GM19043 (cell line): Measurements from ENCODE around the gene CUL9.

Experiments
- ATAC-seq: cut with Tn5 transposase; IDR thresholded peaks from one replicate; pipeline ENCODE4 v1.9.1; 2021; ENCODE audit warnings: low read depth; ENCODE audit not compliant: unreplicated experiment

CUL9 gene

DNA sequence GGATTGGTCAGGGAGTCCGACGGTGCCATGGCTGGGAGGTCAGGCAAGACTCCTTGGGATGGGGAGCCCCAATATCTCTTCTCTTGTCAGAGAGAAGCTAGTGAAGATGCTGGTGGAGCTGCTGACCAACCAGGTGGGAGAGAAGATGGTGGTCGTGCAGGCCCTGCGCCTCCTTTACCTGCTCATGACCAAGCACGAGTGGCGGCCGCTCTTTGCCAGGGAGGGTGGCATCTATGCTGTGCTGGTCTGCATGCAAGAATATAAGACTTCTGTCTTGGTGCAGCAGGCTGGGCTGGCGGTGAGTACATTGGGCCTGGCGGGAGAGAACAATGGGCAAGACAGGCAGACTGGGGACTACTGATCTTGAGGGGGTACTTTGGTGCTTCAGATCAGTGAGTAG lies 10.9 kb downstream of the CUL9 start:
- no peak for ATAC-seq

DNA sequence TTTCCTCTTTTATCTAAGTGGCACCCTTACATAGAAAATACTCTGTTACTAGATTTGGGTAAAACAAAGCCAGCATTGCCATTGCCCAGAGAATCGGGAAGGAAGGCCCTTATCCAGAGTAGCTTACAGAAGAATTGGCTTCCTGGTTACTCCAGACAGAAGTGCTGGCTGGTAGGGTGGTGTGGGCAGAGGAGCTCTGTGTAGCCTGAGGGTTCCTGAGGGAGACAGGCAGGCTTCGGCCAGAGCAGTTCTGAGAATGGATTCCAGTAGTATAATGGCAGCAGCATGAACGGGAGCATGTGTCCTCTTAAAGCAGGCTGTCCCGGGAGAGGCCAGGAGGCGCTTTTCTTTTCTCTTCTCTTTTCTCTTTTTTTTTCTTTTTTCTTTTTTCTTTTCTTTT lies 11.9 kb downstream of the CUL9 start:
- no peak for ATAC-seq

DNA sequence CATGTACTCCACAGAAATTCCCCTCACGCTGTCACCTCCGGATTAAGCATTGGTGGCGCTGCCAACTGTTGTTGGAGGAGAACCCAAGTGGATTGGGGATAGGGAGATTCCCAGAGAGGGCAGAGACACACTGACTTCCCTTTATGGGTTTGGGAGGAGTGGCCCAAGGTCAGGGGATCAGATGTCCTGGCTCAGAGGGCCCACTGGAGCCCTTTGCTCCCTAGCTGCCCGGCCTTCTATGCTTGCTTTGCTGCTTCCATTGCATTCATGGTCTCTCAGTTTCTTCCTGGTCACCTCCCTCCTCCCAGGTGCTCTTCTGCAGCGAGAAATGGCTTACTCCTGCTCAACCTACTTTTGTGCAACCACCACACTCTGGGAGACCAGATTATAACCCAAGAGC lies 14.3 kb downstream of the CUL9 start:
- ATAC-seq, result no peak

DNA sequence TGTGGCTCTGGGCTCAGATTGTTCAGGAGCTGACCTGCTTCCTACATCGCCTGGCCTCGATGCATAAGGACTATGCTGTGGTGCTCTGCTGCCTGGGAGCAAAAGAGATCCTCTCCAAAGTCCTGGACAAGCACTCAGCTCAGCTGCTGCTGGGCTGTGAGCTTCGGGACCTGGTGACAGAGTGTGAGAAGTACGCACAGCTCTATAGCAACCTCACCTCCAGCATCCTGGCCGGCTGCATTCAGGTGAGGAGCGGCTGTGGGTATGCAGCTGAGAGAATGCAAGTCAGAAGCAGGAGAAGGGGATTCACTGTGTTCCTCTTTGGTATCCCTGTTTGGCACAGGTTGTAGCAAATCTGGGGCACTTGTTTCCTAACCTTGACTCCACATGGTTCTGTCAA lies 17.9 kb downstream of the CUL9 start:
- no peak for ATAC-seq

DNA sequence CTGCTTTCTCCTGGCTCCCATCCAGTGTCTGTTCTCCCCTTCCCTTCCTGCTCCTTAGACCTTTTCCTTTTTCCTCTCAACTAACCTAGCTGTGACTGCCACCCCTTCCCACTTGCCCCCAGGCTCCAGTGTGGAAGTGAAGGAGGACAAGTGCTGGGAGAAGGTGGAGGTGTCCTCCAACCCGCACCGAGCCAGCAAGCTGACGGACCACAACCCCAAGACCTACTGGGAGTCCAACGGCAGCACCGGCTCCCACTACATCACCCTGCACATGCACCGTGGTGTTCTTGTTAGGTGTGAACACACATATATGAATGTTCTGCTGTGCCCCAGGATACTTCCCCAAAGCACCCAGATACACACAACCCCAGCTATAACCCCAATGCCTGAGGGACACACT lies 18.5 kb downstream of the CUL9 start:
- no peak for ATAC-seq

DNA sequence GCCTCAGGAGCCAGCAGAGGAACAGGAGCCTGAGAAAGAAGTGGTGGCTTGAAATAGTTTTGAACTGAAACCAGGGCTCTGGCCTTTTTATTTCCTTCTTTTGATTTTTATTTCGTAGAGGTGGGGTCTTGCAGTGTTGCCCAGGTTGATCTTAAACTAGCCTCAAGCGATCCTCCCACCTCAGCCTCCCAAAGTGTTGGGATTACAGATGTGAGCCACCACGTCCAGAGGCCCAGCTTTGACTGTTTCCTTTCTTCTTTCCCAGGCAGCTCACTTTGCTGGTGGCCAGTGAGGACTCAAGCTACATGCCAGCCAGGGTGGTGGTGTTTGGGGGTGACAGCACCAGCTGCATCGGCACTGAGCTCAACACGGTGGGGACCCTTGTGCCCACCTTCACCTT lies 20.5 kb downstream of the CUL9 start:
- ATAC-seq, result no peak

DNA sequence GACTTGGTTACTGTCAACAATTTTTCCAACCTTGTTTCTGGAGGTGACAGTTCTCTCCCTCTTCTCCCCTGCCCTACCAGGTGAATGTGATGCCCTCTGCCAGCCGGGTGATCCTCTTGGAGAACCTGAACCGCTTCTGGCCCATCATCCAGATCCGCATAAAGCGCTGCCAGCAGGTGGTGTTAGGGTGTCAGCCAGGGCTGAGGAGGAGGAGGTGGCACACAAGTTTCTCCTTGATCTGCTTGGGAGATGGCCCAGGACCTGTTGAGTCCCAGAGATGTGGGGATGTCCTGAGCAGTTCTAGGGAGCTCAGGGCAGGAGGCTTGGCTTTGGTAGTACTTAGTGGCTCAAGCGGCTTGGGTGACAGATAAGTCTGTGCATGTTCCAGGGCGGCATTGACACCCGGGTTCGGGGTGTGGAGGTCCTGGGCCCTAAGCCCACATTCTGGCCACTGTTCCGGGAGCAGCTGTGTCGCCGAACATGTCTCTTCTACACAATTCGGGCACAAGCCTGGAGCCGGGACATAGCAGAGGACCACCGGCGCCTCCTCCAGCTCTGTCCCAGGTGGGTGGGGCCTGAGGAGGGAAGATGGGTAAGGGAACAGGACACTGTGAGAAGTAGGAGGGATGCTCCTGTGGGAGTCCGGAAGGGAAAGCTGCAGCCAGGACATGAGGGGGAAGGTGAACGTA lies 21.2 kb downstream of the CUL9 start:
- ATAC-seq, result no peak

DNA sequence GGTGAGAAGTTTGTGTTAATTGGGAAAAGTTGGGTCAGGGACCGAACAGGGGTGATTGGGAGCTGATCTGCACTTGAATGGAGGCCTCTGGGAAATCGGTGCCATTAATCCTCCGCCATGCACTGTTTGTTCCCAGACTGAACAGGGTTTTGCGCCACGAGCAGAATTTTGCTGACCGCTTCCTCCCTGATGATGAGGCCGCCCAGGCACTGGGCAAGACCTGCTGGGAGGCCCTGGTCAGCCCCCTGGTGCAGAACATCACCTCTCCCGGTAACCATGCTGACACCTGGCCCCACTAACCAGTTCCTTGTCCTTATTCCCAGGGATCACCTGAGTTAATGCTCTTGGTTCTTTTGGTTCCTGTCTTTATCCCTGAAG lies 21.7 kb downstream of the CUL9 start:
- ATAC-seq, result no peak

DNA sequence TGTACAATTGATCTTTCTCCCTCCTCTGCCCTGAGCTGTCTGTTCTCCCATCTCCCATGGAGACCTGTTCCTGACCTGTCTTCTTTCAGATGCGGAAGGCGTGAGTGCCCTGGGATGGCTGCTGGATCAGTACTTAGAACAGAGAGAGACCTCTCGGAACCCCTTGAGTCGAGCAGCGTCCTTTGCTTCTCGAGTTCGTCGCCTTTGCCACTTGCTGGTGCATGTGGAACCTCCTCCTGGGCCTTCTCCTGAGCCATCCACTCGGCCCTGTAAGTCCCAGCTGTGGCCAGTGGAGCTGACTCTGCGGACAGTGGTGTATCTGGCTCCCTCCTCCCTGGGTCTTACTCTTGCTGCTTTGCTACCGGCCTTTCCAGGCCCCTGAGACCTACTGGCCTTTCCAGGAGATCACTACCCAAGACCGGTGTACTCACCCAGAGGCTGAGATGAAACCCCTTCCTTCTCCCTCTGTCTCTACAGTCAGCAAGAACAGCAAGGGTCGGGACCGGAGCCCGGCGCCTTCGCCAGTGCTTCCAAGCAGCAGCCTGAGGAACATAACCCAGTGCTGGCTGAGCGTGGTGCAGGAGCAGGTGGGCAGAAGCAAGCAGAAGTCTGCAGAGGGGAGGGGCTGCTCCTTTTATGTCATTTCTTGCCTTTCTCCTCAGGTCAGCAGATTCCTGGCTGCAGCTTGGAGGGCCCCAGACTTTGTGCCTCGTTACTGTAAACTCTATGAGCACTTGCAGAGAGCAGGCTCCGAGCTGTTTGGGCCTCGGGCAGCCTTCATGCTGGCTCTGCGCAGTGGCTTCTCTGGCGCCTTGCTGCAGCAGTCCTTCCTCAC lies 22.5 kb downstream of the CUL9 start:
- ATAC-seq, result no peak

DNA sequence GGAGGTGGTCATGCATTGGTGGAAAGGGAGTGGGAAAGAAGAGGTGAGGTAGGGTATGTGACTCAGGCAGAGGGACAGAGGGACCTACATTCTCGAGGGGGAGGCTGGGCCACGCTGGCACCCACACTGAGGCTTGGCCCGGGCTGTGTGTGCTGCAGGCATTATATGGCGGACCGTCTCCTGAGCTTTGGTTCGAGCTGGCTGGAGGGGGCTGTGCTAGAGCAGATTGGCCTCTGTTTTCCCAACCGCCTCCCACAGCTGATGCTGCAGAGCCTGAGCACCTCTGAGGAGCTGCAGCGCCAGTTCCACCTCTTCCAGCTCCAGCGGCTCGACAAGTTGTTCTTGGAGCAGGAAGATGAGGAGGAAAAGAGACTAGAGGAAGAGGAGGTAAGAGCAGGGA lies 23.9 kb downstream of the CUL9 start:
- no peak for ATAC-seq

DNA sequence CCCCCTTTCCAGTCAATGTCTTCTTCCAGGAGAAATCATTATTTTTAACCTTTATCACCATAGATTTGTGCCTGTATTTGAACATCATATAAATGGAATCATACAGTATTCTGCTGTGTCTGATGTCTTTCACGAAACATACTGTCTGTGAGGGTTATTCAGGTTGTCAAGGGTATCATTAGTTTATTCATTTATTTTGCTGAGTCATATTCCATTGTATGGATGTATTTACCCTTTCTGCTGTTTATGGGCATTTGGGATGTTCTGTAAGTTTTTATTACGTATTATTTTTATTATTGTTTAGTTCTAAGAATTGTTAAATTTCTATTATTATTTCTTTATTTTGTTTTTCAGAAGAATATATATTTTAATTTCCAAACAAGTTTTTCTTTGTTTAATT lies 25.3 kb downstream of the CUL9 start:
- ATAC-seq, result no peak

DNA sequence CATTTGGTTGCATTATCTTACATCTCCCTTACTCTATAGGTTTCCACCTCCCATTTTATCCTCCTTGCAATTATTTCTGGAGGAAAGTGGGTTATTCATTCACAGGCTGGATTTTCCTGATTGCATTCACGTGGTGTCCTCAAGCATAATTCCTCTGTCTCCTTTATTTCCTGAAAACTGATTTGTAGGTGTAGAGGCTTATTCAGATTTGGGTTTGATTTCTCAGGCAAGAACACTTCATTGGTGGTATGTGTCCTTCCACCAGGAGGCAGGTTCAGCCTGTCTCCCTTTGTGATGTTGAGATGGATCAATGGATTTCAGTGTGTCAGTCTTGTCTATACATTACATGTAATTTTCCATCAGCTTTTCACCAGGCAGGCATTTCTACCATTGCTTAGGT lies 30.0 kb downstream of the CUL9 start:
- ATAC-seq, result no peak

DNA sequence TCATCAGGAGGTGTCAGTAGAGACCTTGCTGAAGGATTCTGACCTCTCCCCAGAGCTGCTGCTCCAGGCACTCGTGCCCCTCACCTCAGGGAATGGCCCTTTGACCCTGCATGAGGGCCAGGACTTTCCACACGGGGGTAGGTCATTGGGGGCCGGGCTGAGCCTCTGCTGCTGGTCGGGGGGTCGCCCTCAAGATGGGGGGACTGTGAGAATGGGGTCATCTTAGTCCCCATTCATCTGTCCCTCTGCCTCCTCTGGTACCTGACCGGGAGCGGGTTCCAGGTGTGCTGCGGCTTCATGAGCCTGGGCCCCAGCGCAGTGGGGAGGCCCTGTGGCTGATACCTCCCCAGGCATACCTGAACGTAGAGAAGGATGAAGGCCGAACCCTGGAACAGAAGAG lies 31.4 kb downstream of the CUL9 start:
- no peak for ATAC-seq

DNA sequence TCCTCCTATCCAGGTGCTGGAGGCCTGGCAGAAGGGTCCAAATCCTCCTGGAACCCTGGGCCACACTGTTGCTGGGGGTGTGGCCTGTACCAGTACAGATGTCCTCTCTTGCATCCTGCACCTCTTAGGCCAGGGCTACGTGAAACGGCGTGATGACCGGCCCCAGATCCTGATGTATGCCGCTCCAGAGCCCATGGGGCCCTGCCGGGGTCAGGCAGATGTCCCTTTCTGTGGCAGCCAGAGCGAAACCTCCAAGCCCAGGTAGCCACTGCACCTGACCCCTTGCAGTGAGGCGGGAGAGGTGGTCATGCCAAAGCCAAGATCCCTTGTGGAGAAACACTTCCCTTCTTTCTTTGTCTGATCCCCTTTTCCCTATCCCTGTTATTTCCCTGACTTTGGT lies 33.1 kb downstream of the CUL9 start:
- ATAC-seq, result no peak

DNA sequence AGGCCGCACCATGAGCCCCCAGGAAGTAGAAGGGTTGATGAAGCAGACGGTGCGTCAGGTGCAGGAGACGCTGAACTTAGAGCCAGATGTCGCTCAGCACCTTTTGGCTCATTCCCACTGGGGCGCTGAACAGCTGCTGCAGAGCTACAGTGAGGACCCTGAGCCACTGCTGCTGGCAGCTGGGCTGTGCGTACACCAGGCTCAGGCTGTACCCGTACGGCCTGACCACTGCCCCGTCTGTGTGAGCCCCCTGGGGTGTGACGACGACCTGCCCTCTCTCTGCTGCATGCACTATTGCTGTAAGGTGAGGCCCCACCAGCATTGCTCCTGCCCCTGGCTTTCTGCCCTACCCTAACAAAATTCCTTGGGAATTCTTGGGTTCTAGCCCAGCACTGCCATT lies 34.2 kb downstream of the CUL9 start:
- ATAC-seq, result no peak

DNA sequence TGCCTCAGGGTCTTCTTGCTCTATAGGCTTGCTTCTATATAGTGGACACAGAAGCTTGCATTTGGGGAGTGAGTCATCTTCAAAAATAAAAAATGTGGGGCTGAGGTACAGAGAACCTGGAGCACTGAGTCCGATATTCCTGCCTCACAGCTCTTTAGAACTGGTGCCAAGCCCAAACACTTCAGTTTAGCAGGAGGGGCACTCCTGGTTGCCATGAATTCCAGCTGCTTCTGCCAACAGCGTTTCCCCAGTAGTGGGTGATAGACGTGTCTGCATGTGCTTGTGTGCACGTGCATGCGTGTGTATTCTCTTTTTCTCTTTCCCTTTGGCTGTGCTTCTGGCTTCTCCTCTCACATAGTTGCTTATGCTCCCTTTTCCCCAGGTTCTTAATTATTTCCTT lies 35.4 kb downstream of the CUL9 start:
- ATAC-seq, result no peak

DNA sequence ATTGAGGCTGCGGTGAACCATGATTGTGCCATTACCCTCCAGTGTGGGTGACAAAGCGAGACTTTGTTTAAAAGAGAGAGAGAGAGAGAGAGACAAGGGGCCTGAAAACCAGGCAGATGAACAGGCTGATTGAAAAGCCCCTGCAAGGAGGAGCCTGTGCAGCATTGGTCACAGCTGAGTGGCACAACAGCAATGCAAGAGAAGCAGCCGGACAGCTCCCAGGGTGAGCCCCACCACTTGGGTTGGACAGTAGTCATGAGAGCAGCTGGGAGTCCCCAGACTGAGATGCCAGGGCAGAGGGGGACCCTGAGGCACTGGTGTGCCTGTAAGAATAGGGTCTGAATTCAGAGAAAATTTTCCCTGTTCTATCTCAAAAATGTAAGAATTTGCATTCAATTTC lies 37.1 kb downstream of the CUL9 start:
- no peak for ATAC-seq

DNA sequence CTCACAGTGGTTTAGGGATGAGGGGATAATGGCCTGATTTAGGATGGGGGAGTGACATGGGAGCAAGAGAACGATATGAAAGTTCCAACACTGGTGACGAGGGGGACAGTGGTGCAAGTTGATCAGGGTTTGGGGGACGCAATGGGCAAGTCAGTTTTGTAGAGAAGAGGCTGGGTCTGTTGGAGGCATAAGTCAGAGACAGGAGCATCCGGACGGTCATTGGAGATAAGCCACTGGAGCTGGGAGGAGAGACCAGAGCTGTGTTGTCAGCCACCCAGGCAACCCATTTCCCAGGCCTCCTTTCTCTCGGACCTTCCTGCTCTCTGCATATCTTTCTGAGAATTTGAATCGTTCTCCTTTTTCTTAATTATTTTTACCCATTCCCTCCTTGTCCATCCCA lies 37.8 kb downstream of the CUL9 start:
- ATAC-seq, result no peak

DNA sequence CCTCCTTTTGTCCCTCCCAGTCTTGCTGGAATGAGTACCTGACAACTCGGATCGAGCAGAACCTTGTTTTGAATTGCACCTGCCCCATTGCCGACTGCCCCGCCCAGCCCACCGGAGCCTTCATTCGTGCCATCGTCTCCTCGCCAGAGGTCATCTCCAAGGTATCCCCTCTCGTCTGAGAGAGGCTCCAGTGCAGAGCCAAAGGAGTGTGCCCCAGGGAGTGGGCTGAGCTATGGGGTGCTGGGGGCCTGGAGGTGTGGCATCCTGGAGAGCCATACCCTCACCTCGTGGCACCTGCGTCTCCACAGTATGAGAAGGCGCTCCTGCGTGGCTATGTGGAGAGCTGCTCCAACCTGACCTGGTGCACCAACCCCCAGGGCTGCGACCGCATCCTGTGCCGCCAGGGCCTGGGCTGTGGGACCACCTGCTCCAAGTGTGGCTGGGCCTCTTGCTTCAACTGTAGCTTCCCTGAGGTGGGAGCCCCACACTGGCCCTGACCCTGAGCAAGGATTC lies 38.5 kb downstream of the CUL9 start:
- no peak for ATAC-seq

DNA sequence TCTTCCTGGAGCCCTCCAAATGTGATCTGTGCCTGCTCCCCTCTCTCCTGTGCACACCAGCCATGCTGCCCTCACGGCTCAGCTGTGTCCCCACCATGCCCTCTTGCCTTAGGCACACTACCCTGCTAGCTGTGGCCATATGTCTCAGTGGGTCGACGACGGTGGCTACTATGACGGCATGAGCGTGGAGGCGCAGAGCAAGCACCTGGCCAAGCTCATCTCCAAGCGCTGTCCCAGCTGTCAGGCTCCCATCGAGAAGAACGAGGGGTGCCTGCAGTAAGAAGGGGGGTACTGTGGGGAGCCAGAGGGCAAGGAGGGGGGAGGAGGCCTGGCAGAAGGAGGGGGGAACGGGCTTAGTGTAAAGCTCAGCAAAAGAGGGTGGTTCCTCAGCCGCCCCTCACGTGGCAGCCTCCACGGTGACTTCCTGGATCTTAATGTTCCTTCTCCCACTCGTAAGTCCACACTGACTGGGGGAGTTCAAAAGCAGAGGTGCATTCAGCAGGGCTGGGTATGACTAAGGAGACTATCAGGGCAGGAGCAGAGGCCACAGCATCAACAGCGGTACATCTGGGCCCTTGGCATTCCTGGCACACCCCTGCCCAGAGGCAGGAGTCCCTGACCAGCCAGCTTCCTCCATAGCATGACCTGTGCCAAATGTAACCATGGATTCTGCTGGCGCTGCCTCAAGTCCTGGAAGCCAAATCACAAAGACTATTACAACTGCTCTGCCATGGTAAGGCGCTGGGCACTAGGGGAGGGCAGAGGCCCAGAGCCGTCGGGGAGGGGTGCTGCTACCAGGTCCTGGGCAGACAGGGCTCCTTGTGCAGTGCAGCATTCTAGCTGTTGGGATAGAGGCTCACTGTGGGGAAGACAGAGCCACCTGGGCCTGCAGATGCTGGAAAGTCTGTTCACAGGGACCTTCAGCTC lies 39.3 kb downstream of the CUL9 start:
- ATAC-seq, result no peak

DNA sequence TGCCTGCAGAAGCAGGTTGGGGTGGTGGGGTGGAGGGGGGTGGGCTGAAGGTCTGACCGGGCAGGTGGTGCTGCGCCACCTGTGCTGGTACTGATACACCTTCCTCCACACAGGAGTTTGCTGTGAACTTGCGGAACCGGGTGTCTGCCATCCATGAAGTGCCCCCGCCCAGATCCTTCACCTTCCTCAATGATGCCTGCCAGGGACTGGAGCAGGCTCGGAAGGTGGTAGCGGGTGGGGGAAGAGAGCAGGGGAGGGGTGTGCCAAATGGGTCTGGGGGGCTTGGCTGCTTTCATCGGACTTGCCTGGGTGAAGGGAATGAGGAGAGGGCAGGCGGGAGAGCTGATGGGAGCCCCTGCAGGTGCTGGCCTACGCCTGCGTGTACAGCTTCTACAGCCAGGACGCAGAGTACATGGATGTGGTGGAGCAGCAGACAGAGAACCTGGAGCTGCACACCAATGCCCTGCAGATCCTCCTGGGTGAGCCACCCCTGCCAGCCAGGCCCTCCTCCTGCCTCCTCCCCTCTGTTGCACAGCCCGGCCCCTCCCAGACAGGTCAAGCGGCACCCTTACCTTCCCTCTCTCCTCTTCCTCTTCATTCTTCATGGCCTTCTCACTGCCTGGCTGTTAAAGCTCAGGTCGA lies 40.5 kb downstream of the CUL9 start:
- ATAC-seq, result no peak
